Pancreas (tissue), 10 donors: ENCODE measurements around the gene ODAD3. TPM values are rescaled to one million over a fixed set of nuclear protein-coding genes. Genes with fewer than 3 reads are reported as not detected.

Source experiments
- ATAC-seq, 4 donors: fragments of 200-7000 bp; cut with Tn5 transposase; one replicate each; pipeline versions ENCODE4 v1.8.0 to v1.9.1; 2020; ENCODE audit warnings: mild to moderate bottlenecking in 4 of 4, moderate library complexity in 4 of 4
- DNase-seq, 6 donors: peaks; one replicate each; pipeline ENCODE4 v3.0.0-alpha.2; 2020
- FAIRE-seq: peaks from 2 replicates; lab custom pipeline; 2012; peaks lifted over from hg19 to GRCh38; lab: Jason Lieb, UNC
- H3K27ac ChIP-seq, 4 donors: fragments of 200-600 bp; sonication (generic); 1 replicate in 3 of 4; 2 replicates in 1 of 4; pipeline versions ENCODE4 v1.5.0 to v1.8.0; 2020
- H3K27me3 ChIP-seq, 4 donors: fragments of 200-600 bp; one replicate each; pipeline ENCODE4 v1.8.0; 2021
- H3K36me3 ChIP-seq, 3 donors: fragments of 200-600 bp; sonication (generic) in 1 of 3; one replicate each; pipeline versions ENCODE4 v1.5.0 to v1.8.0; 2020 to 2021
- H3K4me1 ChIP-seq, 3 donors: fragments of 200-600 bp; one replicate each; pipeline ENCODE4 v1.8.0; 2021
- H3K4me3 ChIP-seq, 4 donors: fragments of 200-600 bp; sonication (generic) in 2 of 4; one replicate each; pipeline versions ENCODE4 v1.5.0 to v1.8.0; 2020 to 2021
- H3K9me3 ChIP-seq, 4 donors: fragments of 200-600 bp; one replicate each; pipeline ENCODE4 v1.8.0; 2021
- WGBS, 2 donors: extraction: QIAGEN DNeasy Blood & Tissue Kit; methylation state at CpG; one replicate each; pipeline ENCODE4 v1.1.7; 2013; 5-methylcytosine and 5-hydroxymethylcytosine counted together
- intact Hi-C, 3 donors: fragments of 100-400 bp; cut with DNase I; formaldehyde crosslinking; loops; one replicate each; pipeline versions ENCODE4 v1.11.1 to v1.14.2; 2022
- polyA plus RNA-seq, 2 donors: library from polyadenylated mRNA; stranded (reverse); fragments of 200-250 nt; gene quantifications; one replicate each; pipeline ENCODE4 v1.2.3, GENCODE V29; 2013
- total RNA-seq, 6 donors: library from RNA; stranded (reverse); fragmentation: NEBNext Ultra II Directional in 4 of 6; extraction: Animal tissue kit (Norgen Biotek cat#: 25700) in 4 of 6; gene quantifications; one replicate each; pipeline versions ENCODE4 v1.2.1 to v1.2.4, GENCODE V29; 2021 to 2023
- TF ChIP-seq, protein P1 (sequence below), 4 donors: fragments of 200-600 bp; sonication (generic) in 3 of 4; IDR thresholded peaks; one replicate each; pipeline versions ENCODE4 v1.5.0 to v1.8.0; 2021; ENCODE audit warnings: antibody characterized with exemption in 4 of 4
- donor health status: healthy with polysubstance abuse.
- donor health status: DM: no; HTN: no; CAD: no; lungs with moderate emphysema.
- donor health status: DM: no; HTN: no; CAD: no.
- donor health status: control.
- donor health status: control.
- donor health status: Bipolar disorder and iron deficiency.
- donor health status: DM: yes; HTN: yes; CAD: no.
- donor health status: DM: no; HTN: no; CAD: no.
- donor health status: DM: no; HTN: no; CAD: no.
- donor health status: DM: yes; HTN: yes; CAD: no.

The ODAD3 gene
- under 1 TPM; 0.13 to 0.44 (median 0.26) TPM for total RNA-seq
- 1 to 10 TPM in 1 of 2 donors, under 1 TPM in 1; 0.84 to 1.8 TPM for polyA plus RNA-seq

DNA sequence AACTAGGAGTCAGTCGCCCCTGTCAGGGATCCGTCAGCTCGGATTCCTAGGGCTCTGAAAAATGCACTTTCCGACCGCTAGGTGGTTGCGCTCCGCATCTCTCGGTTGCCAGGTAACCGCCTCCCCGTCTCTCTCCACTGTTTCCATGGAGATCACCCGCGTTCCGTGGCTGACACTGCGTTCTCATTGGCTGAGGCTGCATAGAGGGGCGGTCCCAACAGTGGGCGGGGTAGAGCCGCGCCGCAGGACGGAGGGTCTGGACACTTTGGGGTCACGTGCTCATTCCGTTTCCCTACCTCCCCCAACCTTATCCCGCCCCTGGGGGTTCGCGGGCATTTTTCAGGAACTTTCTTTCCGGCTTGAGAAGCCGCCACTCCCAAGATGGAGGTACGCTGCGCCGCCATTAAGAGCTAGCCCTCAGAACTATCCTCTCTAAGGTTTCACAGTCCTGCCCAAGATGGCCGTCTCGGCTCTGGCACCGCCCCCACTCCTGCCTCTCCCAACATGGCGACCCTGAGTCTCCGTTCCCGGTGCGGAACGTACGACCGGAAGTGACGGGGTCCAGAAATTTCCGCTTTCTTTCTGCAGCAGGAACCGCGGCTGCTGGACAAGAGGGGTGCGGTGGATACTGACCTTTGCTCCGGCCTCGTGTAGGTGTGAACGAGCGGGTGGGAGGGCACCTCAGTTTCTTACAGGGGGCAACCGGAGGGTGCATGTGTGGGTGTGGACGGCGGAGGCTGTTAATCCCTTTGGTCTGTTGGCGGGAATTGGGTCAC lies at the start of gene ODAD3, which contains the start of gene PRKCSH:
ODAD3 (minus strand) TSS at position 65 of the 776 bp plus-strand sequence. CDS start 105 bp downstream, outside the sequence.
PRKCSH (plus strand) TSS at position 579 of the 776 bp plus-strand sequence. CDS start 483 bp downstream, outside the sequence.
- FAIRE-seq, result peak; percentile 99
- ATAC-seq, result peak; percentile 94 to 98 (median 96)
- TF ChIP-seq, protein P1, sequence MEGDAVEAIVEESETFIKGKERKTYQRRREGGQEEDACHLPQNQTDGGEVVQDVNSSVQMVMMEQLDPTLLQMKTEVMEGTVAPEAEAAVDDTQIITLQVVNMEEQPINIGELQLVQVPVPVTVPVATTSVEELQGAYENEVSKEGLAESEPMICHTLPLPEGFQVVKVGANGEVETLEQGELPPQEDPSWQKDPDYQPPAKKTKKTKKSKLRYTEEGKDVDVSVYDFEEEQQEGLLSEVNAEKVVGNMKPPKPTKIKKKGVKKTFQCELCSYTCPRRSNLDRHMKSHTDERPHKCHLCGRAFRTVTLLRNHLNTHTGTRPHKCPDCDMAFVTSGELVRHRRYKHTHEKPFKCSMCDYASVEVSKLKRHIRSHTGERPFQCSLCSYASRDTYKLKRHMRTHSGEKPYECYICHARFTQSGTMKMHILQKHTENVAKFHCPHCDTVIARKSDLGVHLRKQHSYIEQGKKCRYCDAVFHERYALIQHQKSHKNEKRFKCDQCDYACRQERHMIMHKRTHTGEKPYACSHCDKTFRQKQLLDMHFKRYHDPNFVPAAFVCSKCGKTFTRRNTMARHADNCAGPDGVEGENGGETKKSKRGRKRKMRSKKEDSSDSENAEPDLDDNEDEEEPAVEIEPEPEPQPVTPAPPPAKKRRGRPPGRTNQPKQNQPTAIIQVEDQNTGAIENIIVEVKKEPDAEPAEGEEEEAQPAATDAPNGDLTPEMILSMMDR (IDR thresholded peaks at IDR 0.05), result peak; percentile 91 to 96 (median 93)
- H3K9me3 ChIP-seq, result no peaks in the 10 kb centered on the region
- DNase-seq, result peak; percentile 93 to 100 (median 99)
- H3K27me3 ChIP-seq, result no peaks in the 10 kb centered on the region
- H3K36me3 ChIP-seq, result peaks cover 6 to 8% (median 8%) of the 10 kb centered on the region in 3 donors
- intact Hi-C loops, result no loop called here
- H3K27ac ChIP-seq, result peak within 1 kb of the TSS; percentile 28 to 70 (median 50)
- H3K4me1 ChIP-seq, result peaks cover 0 to 13% (median 9%) of the 10 kb centered on the region in 3 donors
- peak within 1 kb of the TSS; percentile 43 to 55 (median 51) for H3K4me3 ChIP-seq
- 0% methylated on average over 53 of the region's 53 CpGs for WGBS, 2 donors

DNA sequence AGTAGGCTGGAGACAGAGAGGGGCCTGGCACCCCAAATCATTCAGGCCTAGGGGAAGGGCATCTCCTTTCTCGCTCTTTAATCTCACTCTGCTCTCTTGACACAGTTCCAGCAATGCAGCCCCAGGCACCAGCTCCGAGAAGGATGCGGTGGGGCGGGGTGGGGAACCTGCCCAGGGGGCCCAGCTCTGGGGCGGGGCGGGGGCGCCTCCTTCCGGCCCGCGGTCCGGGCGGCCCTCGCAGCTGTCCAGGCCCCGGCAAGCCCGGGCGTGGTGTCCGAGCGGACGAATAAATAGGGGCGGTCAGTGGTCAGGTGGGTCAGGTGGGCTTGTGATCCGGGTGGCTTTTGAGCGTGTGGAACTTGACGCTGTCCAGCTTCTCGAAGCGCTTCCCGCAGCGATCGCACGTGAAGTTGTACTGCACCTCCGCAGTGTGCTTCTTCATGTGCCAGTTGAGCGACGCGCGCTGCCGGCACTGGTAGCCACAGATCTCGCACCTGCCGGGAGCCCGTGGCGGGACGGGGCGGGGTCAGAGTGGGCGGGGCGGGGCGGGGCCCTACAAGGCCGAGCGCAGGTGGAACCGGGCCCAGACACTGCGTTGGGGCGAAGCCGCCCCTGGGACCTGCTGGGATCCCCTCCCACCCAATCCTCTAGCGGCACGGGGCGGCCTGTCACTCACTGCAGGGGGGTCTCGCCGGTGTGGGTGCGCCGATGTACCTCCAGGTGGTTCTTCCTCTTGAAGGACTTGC lies 48.6 kb upstream of the ODAD3 start:
- no peak for FAIRE-seq
- Histone ChIP-seq H3K27ac (no peak overlapping the region), H3K36me3 (peaks cover 0 to 5% (median 0%) of the 10 kb centered on the region in 3 donors), H3K27me3 (peaks cover 0 to 15% (median 5%) of the 10 kb centered on the region in 4 donors), H3K9me3 (no peaks in the 10 kb centered on the region), H3K4me1 (peaks cover 0 to 17% (median 14%) of the 10 kb centered on the region in 3 donors), H3K4me3 (no peak overlapping the region)
- peak in 1 of 6 donors; percentile 67 for DNase-seq
- no peak for ATAC-seq
- TF ChIP-seq, protein P1 (IDR thresholded peaks at IDR 0.05), result no peak
- intact Hi-C loops, result loop anchor here in 1 of 3 donors (10.0 kb wide), 1 partner anchor 189 kb away; the partner anchor contains the start of gene TSPAN16
- WGBS, 2 donors, result 84 to 89% methylated on average over 48 to 57 of the region's 57 CpGs

DNA sequence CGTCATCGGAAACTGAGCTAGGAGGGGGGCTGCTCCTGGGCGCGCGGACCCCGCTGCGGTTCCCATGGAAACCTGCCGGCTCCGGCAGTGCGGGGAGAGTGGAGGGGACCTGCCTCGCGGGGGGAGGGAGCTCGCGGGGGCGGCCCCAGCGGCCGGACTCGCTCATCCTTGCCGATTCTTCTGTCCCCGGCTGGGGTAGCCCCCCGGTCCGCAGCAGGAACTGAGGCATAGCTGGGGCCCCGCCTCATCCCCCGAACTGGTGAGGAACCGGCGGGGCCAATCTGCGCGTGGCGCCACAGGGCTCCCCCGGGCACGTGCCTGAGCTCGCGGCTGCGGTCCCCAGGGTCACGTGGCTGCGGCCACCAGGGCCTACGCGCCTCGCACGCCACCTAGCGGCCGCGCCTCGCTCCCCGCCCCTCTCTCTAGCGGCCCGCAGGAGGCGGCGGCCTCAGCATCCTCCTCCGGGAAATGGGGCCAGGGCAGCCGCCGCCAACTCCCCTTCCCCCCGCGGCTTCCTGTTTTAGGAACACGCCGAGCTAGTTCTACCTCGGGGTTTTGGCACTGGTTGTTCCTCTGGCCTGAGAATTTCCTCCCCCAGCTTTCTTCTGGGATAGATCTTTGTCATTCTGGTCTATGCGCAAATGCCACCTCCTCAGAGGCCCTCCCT lies 47.6 kb upstream of the ODAD3 start:
- Histone ChIP-seq H3K4me3 (peak overlapping the region in 1 of 4 donors; percentile 35), H3K27ac (no peak overlapping the region), H3K9me3 (no peaks in the 10 kb centered on the region), H3K27me3 (peaks cover 0 to 15% (median 5%) of the 10 kb centered on the region in 4 donors), H3K4me1 (peaks cover 0 to 17% (median 14%) of the 10 kb centered on the region in 3 donors), H3K36me3 (peaks cover 0 to 5% (median 0%) of the 10 kb centered on the region in 3 donors)
- TF ChIP-seq, protein P1 (IDR thresholded peaks at IDR 0.05), result peak; percentile 86 to 92 (median 88)
- DNase-seq (peak; percentile 58 to 91 (median 76)), ATAC-seq (peak; percentile 84 to 92 (median 89)), FAIRE-seq (no peak)
- intact Hi-C loops, result loop anchor here in 1 of 3 donors (10.0 kb wide), 1 partner anchor 188 kb away; the partner anchor contains the start of gene TSPAN16
- 4 to 6% methylated on average over 46 to 58 of the region's 58 CpGs for whole genome bisulfite sequencing, 2 donors
